ENCODE measurements around the gene DEFB112. TPM values are rescaled to one million over a fixed set of nuclear protein-coding genes. Genes with fewer than 3 reads are reported as not detected.

Gene DEFB112
- polyA plus RNA-seq, 1 donor from 2014 or later: not detected

DNA sequence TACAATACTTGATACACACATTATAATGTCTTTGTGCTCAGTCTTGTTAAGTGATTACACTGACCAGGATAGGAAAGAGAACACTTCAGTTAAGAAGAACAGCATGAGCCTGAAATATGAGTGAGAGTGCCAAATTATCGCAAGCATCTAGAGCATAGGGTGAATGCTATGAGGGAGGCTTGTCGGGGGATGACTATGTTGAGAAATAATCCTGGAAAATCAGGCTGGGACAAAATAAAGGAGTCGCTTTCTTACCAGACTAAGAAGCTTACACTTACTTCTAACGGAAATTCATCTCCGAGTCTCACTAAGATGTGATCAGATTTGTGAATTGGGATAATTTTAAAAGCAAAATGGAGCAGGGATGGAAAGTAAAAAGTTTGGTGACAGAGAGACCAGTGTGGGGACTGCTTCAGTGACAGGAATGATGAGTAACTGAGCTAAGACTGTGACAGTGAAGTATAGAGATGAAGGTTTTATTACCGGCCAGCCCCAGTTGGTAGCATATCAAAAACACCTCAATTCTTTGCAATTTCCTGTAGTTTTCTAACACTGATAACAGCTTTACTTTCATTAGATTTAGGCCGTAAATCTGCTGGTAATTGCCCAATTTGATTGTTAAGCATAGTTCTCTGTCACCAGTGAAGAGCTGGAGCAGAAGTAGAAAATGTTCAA is 48.4 kb upstream of the DEFB112 start:
- Histone ChIP-seq H3K4me2 (ENCODE audit: low read length) (no peak overlapping the region), H3K4me3 (ENCODE audit: low read length) (no peak overlapping the region), H3K27me3 (ENCODE audit: insufficient read depth, low read depth, low read length) (no peaks in the 10 kb centered on the region), H3F3A (ENCODE audit: insufficient read depth, low read length, poor library complexity, severe bottlenecking) (no peaks in the 10 kb centered on the region), H3K36me3 (ENCODE audit: insufficient read depth, low read length) (no peaks in the 10 kb centered on the region), H2AFZ (ENCODE audit: low read depth, low read length) (no peak overlapping the region), H3K27ac (ENCODE audit: low read length) (no peak overlapping the region), H3K9me2 (ENCODE audit: insufficient read depth, low read length) (no peaks in the 10 kb centered on the region), H4K20me1 (ENCODE audit: insufficient read depth) (no peaks in the 10 kb centered on the region), H3K79me2 (replicated peaks; ENCODE audit: insufficient read depth, low read length) (no peaks in the 10 kb centered on the region), H3K9me3 (ENCODE audit: low read length) (no peaks in the 10 kb centered on the region), H3K9ac (ENCODE audit: low read length) (no peak overlapping the region)
- TF ChIP-seq RAD21 (conservative IDR thresholded peaks at IDR 0.05) (no peak), MXI1 (conservative IDR thresholded peaks at IDR 0.05; ENCODE audit: poor library complexity, severe bottlenecking) (no peak), SMC3 (conservative IDR thresholded peaks at IDR 0.05; ENCODE audit: poor library complexity) (no peak), EP300 (conservative IDR thresholded peaks at IDR 0.05; ENCODE audit: poor library complexity, severe bottlenecking) (no peak), EZH2 (IDR thresholded peaks at IDR 0.05; ENCODE audit: borderline replicate concordance, insufficient read depth, low read length, poor library complexity, severe bottlenecking) (no peak), POLR2AphosphoS5 (IDR thresholded peaks at IDR 0.05) (no peak), TAF1 (IDR thresholded peaks at IDR 0.05; ENCODE audit: low read depth) (no peak)
- TF ChIP-seq, protein P1, sequence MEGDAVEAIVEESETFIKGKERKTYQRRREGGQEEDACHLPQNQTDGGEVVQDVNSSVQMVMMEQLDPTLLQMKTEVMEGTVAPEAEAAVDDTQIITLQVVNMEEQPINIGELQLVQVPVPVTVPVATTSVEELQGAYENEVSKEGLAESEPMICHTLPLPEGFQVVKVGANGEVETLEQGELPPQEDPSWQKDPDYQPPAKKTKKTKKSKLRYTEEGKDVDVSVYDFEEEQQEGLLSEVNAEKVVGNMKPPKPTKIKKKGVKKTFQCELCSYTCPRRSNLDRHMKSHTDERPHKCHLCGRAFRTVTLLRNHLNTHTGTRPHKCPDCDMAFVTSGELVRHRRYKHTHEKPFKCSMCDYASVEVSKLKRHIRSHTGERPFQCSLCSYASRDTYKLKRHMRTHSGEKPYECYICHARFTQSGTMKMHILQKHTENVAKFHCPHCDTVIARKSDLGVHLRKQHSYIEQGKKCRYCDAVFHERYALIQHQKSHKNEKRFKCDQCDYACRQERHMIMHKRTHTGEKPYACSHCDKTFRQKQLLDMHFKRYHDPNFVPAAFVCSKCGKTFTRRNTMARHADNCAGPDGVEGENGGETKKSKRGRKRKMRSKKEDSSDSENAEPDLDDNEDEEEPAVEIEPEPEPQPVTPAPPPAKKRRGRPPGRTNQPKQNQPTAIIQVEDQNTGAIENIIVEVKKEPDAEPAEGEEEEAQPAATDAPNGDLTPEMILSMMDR (IDR thresholded peaks at IDR 0.05; ENCODE audit: poor library complexity, severe bottlenecking): no peak
- TF ChIP-seq, protein P2, sequence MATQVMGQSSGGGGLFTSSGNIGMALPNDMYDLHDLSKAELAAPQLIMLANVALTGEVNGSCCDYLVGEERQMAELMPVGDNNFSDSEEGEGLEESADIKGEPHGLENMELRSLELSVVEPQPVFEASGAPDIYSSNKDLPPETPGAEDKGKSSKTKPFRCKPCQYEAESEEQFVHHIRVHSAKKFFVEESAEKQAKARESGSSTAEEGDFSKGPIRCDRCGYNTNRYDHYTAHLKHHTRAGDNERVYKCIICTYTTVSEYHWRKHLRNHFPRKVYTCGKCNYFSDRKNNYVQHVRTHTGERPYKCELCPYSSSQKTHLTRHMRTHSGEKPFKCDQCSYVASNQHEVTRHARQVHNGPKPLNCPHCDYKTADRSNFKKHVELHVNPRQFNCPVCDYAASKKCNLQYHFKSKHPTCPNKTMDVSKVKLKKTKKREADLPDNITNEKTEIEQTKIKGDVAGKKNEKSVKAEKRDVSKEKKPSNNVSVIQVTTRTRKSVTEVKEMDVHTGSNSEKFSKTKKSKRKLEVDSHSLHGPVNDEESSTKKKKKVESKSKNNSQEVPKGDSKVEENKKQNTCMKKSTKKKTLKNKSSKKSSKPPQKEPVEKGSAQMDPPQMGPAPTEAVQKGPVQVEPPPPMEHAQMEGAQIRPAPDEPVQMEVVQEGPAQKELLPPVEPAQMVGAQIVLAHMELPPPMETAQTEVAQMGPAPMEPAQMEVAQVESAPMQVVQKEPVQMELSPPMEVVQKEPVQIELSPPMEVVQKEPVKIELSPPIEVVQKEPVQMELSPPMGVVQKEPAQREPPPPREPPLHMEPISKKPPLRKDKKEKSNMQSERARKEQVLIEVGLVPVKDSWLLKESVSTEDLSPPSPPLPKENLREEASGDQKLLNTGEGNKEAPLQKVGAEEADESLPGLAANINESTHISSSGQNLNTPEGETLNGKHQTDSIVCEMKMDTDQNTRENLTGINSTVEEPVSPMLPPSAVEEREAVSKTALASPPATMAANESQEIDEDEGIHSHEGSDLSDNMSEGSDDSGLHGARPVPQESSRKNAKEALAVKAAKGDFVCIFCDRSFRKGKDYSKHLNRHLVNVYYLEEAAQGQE (IDR thresholded peaks at IDR 0.05; ENCODE audit: borderline replicate concordance): no peak

DNA sequence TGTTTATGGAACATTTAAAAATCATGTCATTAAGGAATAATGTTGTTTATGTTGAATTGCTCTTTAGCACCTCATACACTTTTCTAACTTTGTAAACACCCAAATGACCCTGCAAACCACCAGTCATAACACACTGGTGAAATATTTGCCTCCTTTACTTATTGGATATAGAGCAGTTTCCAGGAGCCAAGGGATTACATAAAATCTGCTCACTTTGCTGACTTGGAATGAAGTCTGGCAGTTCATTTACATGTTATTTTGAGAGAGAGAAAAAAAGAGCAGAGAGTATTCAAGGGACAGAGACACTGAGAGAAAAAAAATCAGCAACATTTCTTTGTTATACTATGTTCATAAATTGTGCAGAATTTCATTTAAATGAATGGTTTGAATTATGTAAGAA is 46.6 kb upstream of the DEFB112 start:
- Histone ChIP-seq H2AFZ (ENCODE audit: low read depth, low read length) (no peak overlapping the region), H3K9me3 (ENCODE audit: low read length) (no peaks in the 10 kb centered on the region), H3K27ac (ENCODE audit: low read length) (no peak overlapping the region), H4K20me1 (ENCODE audit: insufficient read depth) (no peaks in the 10 kb centered on the region), H3K4me3 (ENCODE audit: low read length) (no peak overlapping the region), H3K9ac (ENCODE audit: low read length) (no peak overlapping the region), H3K9me2 (ENCODE audit: insufficient read depth, low read length) (no peaks in the 10 kb centered on the region), H3K27me3 (ENCODE audit: insufficient read depth, low read depth, low read length) (no peaks in the 10 kb centered on the region), H3K4me2 (ENCODE audit: low read length) (no peak overlapping the region), H3F3A (ENCODE audit: insufficient read depth, low read length, poor library complexity, severe bottlenecking) (no peaks in the 10 kb centered on the region), H3K79me2 (replicated peaks; ENCODE audit: insufficient read depth, low read length) (no peaks in the 10 kb centered on the region), H3K36me3 (ENCODE audit: insufficient read depth, low read length) (no peaks in the 10 kb centered on the region)
- TF ChIP-seq, protein P2 (IDR thresholded peaks at IDR 0.05; ENCODE audit: borderline replicate concordance): no peak
- TF ChIP-seq, protein P1 (IDR thresholded peaks at IDR 0.05; ENCODE audit: poor library complexity, severe bottlenecking): no peak
- TF ChIP-seq EZH2 (IDR thresholded peaks at IDR 0.05; ENCODE audit: borderline replicate concordance, insufficient read depth, low read length, poor library complexity, severe bottlenecking): no peak
- no peak for TF ChIP-seq TAF1 (IDR thresholded peaks at IDR 0.05; ENCODE audit: low read depth)
- TF ChIP-seq POLR2AphosphoS5 (IDR thresholded peaks at IDR 0.05): no peak
- no peak for TF ChIP-seq RAD21 (conservative IDR thresholded peaks at IDR 0.05)
- TF ChIP-seq EP300 (conservative IDR thresholded peaks at IDR 0.05; ENCODE audit: poor library complexity, severe bottlenecking): no peak

Data from neural cell (in vitro differentiated cells).